H1 (cell line): Measurements from ENCODE around the gene HAPLN3. TPM values are rescaled to one million over a fixed set of nuclear protein-coding genes. Genes with fewer than 3 reads are reported as not detected.

ENCODE experiments used
- CTCF ChIA-PET: fragments of 300-600 bp; sonication (Branson Sonifier 250); formaldehyde crosslinking; loops from one replicate; lab custom pipeline; 2021; ENCODE audit not compliant: partially characterized antibody; lab: Charles Lee
- POLR2A ChIA-PET: fragments of 300-600 bp; sonication (Branson Sonifier 250); formaldehyde crosslinking; loops from one replicate; lab custom pipeline; 2021; ENCODE audit warnings: inconsistent platforms; ENCODE audit not compliant: partially characterized antibody; lab: Charles Lee
- DNase-seq, 2 experiments: peaks; one replicate each; pipeline versions ENCODE4 v3.0.0 to v3.0.0-alpha.2; 2010 to 2022; ENCODE audit warnings: low spot score in 2 of 2, low read depth in 1 of 2, mixed read lengths in 1 of 2
- FAIRE-seq: peaks from 2 replicates; lab custom pipeline; 2011; peaks lifted over from hg19 to GRCh38; lab: Jason Lieb, UNC
- H2AFZ ChIP-seq: 2 replicates; pipeline ENCODE4 v1.8.1; 2012; ENCODE audit warnings: low read length, inconsistent platforms
- H2AK5ac ChIP-seq: 2 replicates; pipeline ENCODE4 v1.6.1; 2013; ENCODE audit warnings: low read depth, low read length
- H2BK120ac ChIP-seq: replicated peaks from 2 replicates; pipeline ENCODE3; 2013; ENCODE audit warnings: low read depth, low read length, inconsistent platforms
- H2BK12ac ChIP-seq: 2 replicates; pipeline ENCODE4 v1.6.1; 2013; ENCODE audit warnings: low read depth, low read length
- H2BK15ac ChIP-seq: 2 replicates; pipeline ENCODE4 v1.6.1; 2013; ENCODE audit warnings: low read length
- H2BK20ac ChIP-seq: 2 replicates; pipeline ENCODE4 v1.6.1; 2013; ENCODE audit warnings: low read length
- H2BK5ac ChIP-seq: 2 replicates; pipeline ENCODE4 v1.6.1; 2013; ENCODE audit warnings: low read depth, low read length
- H3K14ac ChIP-seq: 2 replicates; pipeline ENCODE4 v1.6.1; 2013; ENCODE audit warnings: inconsistent platforms; ENCODE audit not compliant: insufficient read length
- H3K18ac ChIP-seq: 2 replicates; pipeline ENCODE4 v1.6.1; 2013; ENCODE audit warnings: low read length; ENCODE audit errors: extremely low read depth
- H3K23ac ChIP-seq: 2 replicates; pipeline ENCODE4 v1.6.1; 2013; ENCODE audit warnings: inconsistent platforms; ENCODE audit not compliant: insufficient read length
- H3K23me2 ChIP-seq: 2 replicates; pipeline ENCODE4 v1.6.1; 2013; ENCODE audit warnings: low read depth, low read length
- H3K27ac ChIP-seq: 2 replicates; pipeline ENCODE4 v1.6.1; 2011; ENCODE audit warnings: low read depth, low read length, inconsistent platforms
- H3K27me3 ChIP-seq, 4 experiments: replicated peaks in 1 of 4; 1 replicate in 1 of 4; 2 replicates in 3 of 4; pipeline versions ENCODE4 v1.6.1 to v1.8.1; 2011 to 2013; ENCODE audit warnings: low read length in 3 of 4, mild to moderate bottlenecking in 3 of 4, inconsistent platforms in 2 of 4, mixed read lengths in 2 of 4, moderate library complexity in 1 of 4; ENCODE audit not compliant: control insufficient read depth in 3 of 4, insufficient read depth in 3 of 4; ENCODE audit errors: extremely low read depth in 1 of 4
- H3K36me3 ChIP-seq, 4 experiments: 2 replicates each; pipeline versions ENCODE4 v1.6.1 to v1.8.1; 2011 to 2013; ENCODE audit warnings: mild to moderate bottlenecking in 4 of 4, low read length in 3 of 4, moderate library complexity in 2 of 4, control low read depth in 1 of 4, inconsistent platforms in 1 of 4; ENCODE audit not compliant: insufficient read depth in 4 of 4, control insufficient read depth in 2 of 4
- H3K4ac ChIP-seq: replicated peaks from 2 replicates; pipeline ENCODE3; 2013; ENCODE audit warnings: low read length, low read depth, mixed read lengths, inconsistent platforms; ENCODE audit not compliant: insufficient read length
- H3K4me1 ChIP-seq, 4 experiments: replicated peaks in 1 of 4; 1 replicate in 1 of 4; 2 replicates in 3 of 4; pipeline versions ENCODE4 v1.6.1 to v1.8.1; 2011 to 2013; ENCODE audit warnings: low read length in 3 of 4, inconsistent platforms in 2 of 4, mixed read lengths in 1 of 4; ENCODE audit not compliant: insufficient read depth in 4 of 4, control insufficient read depth in 3 of 4
- H3K4me2 ChIP-seq, 2 experiments: 2 replicates each; pipeline versions ENCODE4 v1.6.1 to v1.8.1; 2011 to 2013; ENCODE audit warnings: low read depth in 2 of 2, low read length in 2 of 2, control low read depth in 1 of 2, inconsistent platforms in 1 of 2, mild to moderate bottlenecking in 1 of 2; ENCODE audit not compliant: insufficient read depth in 1 of 2
- H3K4me3 ChIP-seq, 4 experiments: fragments of 200-600, 300-600 bp in 1 of 4; sonication (generic), shearing (Covaris generic), sonication (Bioruptor Twin) in 1 of 4; 2 replicates each; pipeline versions ENCODE4 v1.5.1 to v1.8.1; 2011 to 2016; ENCODE audit warnings: low read length in 4 of 4, low read depth in 3 of 4, control low read depth in 2 of 4, inconsistent platforms in 2 of 4, mild to moderate bottlenecking in 2 of 4, mixed read lengths in 1 of 4, moderate library complexity in 1 of 4; ENCODE audit not compliant: insufficient read depth in 2 of 4; ENCODE audit errors: extremely low read depth in 1 of 4
- H3K56ac ChIP-seq: replicated peaks from 2 replicates; pipeline ENCODE3; 2013; ENCODE audit warnings: low read depth, mild to moderate bottlenecking, mixed read lengths, low read length, inconsistent platforms; ENCODE audit not compliant: insufficient read length
- H3K79me1 ChIP-seq: 2 replicates; pipeline ENCODE4 v1.6.1; 2013; ENCODE audit warnings: low read depth, low read length, control low read depth
- H3K79me2 ChIP-seq, 2 experiments: 2 replicates each; pipeline versions ENCODE4 v1.6.1 to v1.8.1; 2012 to 2013; ENCODE audit warnings: low read length in 2 of 2, mild to moderate bottlenecking in 2 of 2, inconsistent platforms in 1 of 2; ENCODE audit not compliant: insufficient read depth in 2 of 2, control insufficient read depth in 1 of 2
- H3K9ac ChIP-seq, 4 experiments: replicated peaks in 1 of 4; 1 replicate in 1 of 4; 2 replicates in 3 of 4; pipeline versions ENCODE4 v1.6.1 to v1.8.1; 2011 to 2013; ENCODE audit warnings: low read depth in 3 of 4, low read length in 3 of 4, control low read depth in 2 of 4, mild to moderate bottlenecking in 2 of 4, moderate library complexity in 2 of 4, inconsistent platforms in 1 of 4; ENCODE audit errors: extremely low read depth in 1 of 4
- H3K9me3 ChIP-seq, 2 experiments: 2 replicates each; pipeline versions ENCODE4 v1.6.1 to v1.8.1; 2012 to 2013; ENCODE audit warnings: mild to moderate bottlenecking in 2 of 2, moderate library complexity in 2 of 2, control low read depth in 1 of 2, inconsistent platforms in 1 of 2, low read depth in 1 of 2, low read length in 1 of 2, mixed read lengths in 1 of 2; ENCODE audit not compliant: insufficient read depth in 2 of 2
- H4K20me1 ChIP-seq, 2 experiments: replicated peaks in 1 of 2; 2 replicates each; pipeline versions ENCODE3 to v1.8.1; 2011 to 2013; ENCODE audit warnings: inconsistent platforms in 2 of 2, low read length in 2 of 2, mild to moderate bottlenecking in 1 of 2; ENCODE audit not compliant: insufficient read depth in 2 of 2, control insufficient read depth in 1 of 2
- H4K5ac ChIP-seq: 2 replicates; pipeline ENCODE4 v1.6.1; 2013; ENCODE audit warnings: low read length, low read depth, mixed read lengths, inconsistent platforms; ENCODE audit not compliant: insufficient read length
- H4K8ac ChIP-seq: 2 replicates; pipeline ENCODE4 v1.8.0; 2013; ENCODE audit warnings: mild to moderate bottlenecking, moderate library complexity, low read length, inconsistent platforms; ENCODE audit not compliant: insufficient read depth; ENCODE audit errors: extremely low read depth
- H4K91ac ChIP-seq: replicated peaks from 2 replicates; pipeline ENCODE3; 2013; ENCODE audit warnings: low read length, mixed read lengths, inconsistent platforms; ENCODE audit not compliant: insufficient read length
- E2F6 ChIP-seq: IDR thresholded peaks from 2 replicates; pipeline ENCODE4 v1.6.1; 2012; ENCODE audit warnings: inconsistent platforms
- MAFK ChIP-seq: IDR thresholded peaks from 2 replicates; pipeline ENCODE4 v1.6.1; 2012; ENCODE audit warnings: low read depth, mild to moderate bottlenecking, improper control_type of control experiment, low read length
- SIN3A ChIP-seq, 2 experiments: IDR thresholded peaks in 1 of 2; conservative IDR thresholded peaks in 1 of 2; 2 replicates each; pipeline ENCODE4 v1.6.1; 2011 to 2012; ENCODE audit warnings: low read length in 2 of 2, improper control_type of control experiment in 1 of 2, low read depth in 1 of 2, mild to moderate bottlenecking in 1 of 2
- SUZ12 ChIP-seq: fragments of 200-600 bp; sonication (generic); IDR thresholded peaks from 2 replicates; pipeline ENCODE4 v1.6.1; 2012; ENCODE audit warnings: mild to moderate bottlenecking, inconsistent platforms, low read length, moderate library complexity, mixed read lengths
- WGBS, 2 experiments: shearing (Covaris generic) in 1 of 2; methylation state at CpG; one replicate each; pipeline versions ENCODE4 v1.1.6 to v1.1.7; 2013 to 2015; ENCODE audit warnings: low lambda C conversion rate in 2 of 2, mixed read lengths in 2 of 2, inconsistent platforms in 1 of 2, low coverage in 1 of 2, missing lambda C conversion rate in 1 of 2; ENCODE audit not compliant: insufficient replicate concordance in 2 of 2, insufficient coverage in 1 of 2, insufficient read length in 1 of 2; ENCODE audit errors: extremely low coverage in 1 of 2, missing lambda C conversion rate in 1 of 2; 5-methylcytosine and 5-hydroxymethylcytosine counted together
- polyA plus RNA-seq, 7 experiments: library from polyadenylated mRNA; depleted of rRNA in 3 of 7; stranded (reverse) in 5 of 7; unstranded in 2 of 7; fragments of >200 nt in 5 of 7; fragments of 200-250 nt in 2 of 7; gene quantifications; 1 replicate in 5 of 7; 2 replicates in 1 of 7; 4 replicates in 1 of 7; pipeline versions ENCODE4 v1.2.1 to v1.2.3, GENCODE V29; 2011 to 2013; ENCODE audit warnings: missing spikeins in 2 of 7, mixed read lengths in 2 of 7
- total RNA-seq: library from RNA; stranded (reverse); fragmentation: NEBNext Ultra II Directional; extraction: Animal tissue kit (Norgen Biotek cat#: 25700); gene quantifications from 2 replicates; pipeline ENCODE4 v1.2.1, GENCODE V29; 2021
- TF ChIP-seq, protein P1 (sequence below): IDR thresholded peaks from 2 replicates; pipeline ENCODE4 v1.6.1; 2011; ENCODE audit warnings: low read length, improper control_type of control experiment
- TF ChIP-seq, protein P2 (sequence below), 3 experiments: IDR thresholded peaks; 1 replicate in 2 of 3; 2 replicates in 1 of 3; pipeline versions ENCODE4 v1.5.1 to v1.6.1; 2011; ENCODE audit warnings: low read length in 3 of 3, mild to moderate bottlenecking in 3 of 3, inconsistent platforms in 2 of 3, low read depth in 1 of 3, moderate library complexity in 1 of 3; ENCODE audit not compliant: insufficient read depth in 1 of 3; ENCODE audit errors: control extremely low read depth in 1 of 3

The HAPLN3 gene
- total and polyA plus RNA-seq, 2 of the 8 experiments (the other 6 are each of a cell fraction or from before 2014, with no cell fraction given) = 76.2 to 79.7 TPM

DNA sequence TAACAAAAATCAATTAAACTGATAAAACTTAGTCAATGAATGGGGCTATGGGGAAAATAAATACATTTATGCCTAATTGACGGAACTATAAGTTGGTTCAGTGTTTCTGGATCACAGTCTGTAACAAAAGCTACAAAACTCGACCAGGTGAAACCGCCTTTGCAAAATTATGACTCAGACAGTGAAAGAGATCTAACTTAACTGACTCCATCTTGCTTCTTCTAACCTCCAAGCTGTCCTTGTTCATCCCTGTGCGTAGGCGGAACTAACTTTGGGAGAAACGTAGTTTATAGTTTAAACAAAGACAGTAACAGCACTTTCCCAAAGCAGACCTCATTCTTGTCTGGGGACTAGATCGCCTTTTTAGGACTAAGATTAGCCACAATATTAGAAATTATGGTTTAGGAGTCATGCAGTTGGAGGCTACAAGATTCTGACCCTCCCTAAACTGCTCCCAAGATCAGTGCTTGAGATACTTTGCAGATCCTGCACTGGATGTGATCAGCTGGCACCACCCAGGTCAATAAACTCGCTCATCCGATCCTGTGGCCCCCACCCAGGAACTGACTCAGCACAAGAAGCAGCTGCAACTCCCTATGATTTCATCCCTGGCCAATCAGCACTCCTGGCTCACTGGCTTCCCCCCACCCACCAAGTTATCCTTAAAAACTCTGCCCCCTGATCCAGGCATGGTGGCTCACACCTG is 25.0 kb upstream of the HAPLN3 start:
- H2BK120ac ChIP-seq = no peak overlapping the region
- no peak overlapping the region for H3K23ac ChIP-seq
- no peaks in the 10 kb centered on the region for H3K79me1 ChIP-seq
- no peak overlapping the region for H4K5ac ChIP-seq
- H3K9me3 ChIP-seq = 0 out of 4 replicates have a peak, but pooled peaks cover 0 to 2% of the 10 kb centered on the region in 2 experiments
- H2AFZ ChIP-seq = peak overlapping the region; percentile 45; the same call in 1 of the 2 replicates
- H3K18ac ChIP-seq = no peak overlapping the region
- no peaks in the 10 kb centered on the region for H4K20me1 ChIP-seq
- no peak overlapping the region for H3K4ac ChIP-seq
- 0 out of 2 replicates have a peak overlapping the region, but pooled peaks have one; percentile 5 for H2BK20ac ChIP-seq
- H3K23me2 ChIP-seq = no peaks in the 10 kb centered on the region
- 0 out of 7 replicates have a peak, but pooled peaks cover 0 to 3% (median 0%) of the 10 kb centered on the region in 4 experiments for H3K4me1 ChIP-seq
- H4K8ac ChIP-seq = no peak overlapping the region
- POLR2A ChIA-PET = interaction anchor here (0.6 to 2.3 kb wide), 4 partner anchors 8 to 20 kb away, joined by 3 to 6 read pairs (median 4); no protein-coding TSS in a partner anchor
- no peak overlapping the region for H3K14ac ChIP-seq
- H4K91ac ChIP-seq = no peak overlapping the region
- DNase-seq (peak in 1 of 2 experiments; percentile 41), FAIRE-seq (no peak)
- H3K4me2 ChIP-seq = no peak overlapping the region
- no peak overlapping the region for H3K56ac ChIP-seq
- no peak overlapping the region for H2BK5ac ChIP-seq
- H3K4me3 ChIP-seq = no peak overlapping the region
- H3K79me2 ChIP-seq = no peaks in the 10 kb centered on the region
- CTCF ChIA-PET = interaction anchor here (2.0 to 2.1 kb wide), 2 partner anchors 16 to 19 kb away, joined by 5 to 9 read pairs; no protein-coding TSS in a partner anchor
- H3K9ac ChIP-seq = no peak overlapping the region
- H3K27ac ChIP-seq = no peak overlapping the region
- H2AK5ac ChIP-seq = no peak overlapping the region
- H2BK12ac ChIP-seq = no peak overlapping the region; the same call in 1 of the 2 replicates
- H2BK15ac ChIP-seq = 0 out of 2 replicates have a peak overlapping the region, but pooled peaks have one; percentile 12
- no peaks in the 10 kb centered on the region; a peak in 1 of 7 replicates for H3K27me3 ChIP-seq
- H3K36me3 ChIP-seq = no peaks in the 10 kb centered on the region
- 91% methylated on average over 9 of the region's 9 CpGs; no CpG with 5 or more reads in 1 of the 2 experiments for WGBS, 2 experiments
- TF ChIP-seq SUZ12 (no peak), MAFK (no peak), SIN3A (conservative IDR thresholded peaks at IDR 0.05 in 1 of 2, IDR thresholded peaks at IDR 0.05 in 1 of 2; ENCODE audit: low read depth in 1 of 2, low read length in 2 of 2) (no peak), E2F6 (no peak)
- TF ChIP-seq, protein P1, sequence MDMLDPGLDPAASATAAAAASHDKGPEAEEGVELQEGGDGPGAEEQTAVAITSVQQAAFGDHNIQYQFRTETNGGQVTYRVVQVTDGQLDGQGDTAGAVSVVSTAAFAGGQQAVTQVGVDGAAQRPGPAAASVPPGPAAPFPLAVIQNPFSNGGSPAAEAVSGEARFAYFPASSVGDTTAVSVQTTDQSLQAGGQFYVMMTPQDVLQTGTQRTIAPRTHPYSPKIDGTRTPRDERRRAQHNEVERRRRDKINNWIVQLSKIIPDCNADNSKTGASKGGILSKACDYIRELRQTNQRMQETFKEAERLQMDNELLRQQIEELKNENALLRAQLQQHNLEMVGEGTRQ = no peak
- TF ChIP-seq, protein P2, sequence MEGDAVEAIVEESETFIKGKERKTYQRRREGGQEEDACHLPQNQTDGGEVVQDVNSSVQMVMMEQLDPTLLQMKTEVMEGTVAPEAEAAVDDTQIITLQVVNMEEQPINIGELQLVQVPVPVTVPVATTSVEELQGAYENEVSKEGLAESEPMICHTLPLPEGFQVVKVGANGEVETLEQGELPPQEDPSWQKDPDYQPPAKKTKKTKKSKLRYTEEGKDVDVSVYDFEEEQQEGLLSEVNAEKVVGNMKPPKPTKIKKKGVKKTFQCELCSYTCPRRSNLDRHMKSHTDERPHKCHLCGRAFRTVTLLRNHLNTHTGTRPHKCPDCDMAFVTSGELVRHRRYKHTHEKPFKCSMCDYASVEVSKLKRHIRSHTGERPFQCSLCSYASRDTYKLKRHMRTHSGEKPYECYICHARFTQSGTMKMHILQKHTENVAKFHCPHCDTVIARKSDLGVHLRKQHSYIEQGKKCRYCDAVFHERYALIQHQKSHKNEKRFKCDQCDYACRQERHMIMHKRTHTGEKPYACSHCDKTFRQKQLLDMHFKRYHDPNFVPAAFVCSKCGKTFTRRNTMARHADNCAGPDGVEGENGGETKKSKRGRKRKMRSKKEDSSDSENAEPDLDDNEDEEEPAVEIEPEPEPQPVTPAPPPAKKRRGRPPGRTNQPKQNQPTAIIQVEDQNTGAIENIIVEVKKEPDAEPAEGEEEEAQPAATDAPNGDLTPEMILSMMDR (IDR thresholded peaks at IDR 0.05; ENCODE audit: control extremely low read depth in 1 of 3, insufficient read depth in 1 of 3, low read depth in 1 of 3, low read length in 3 of 3) = no peak
